Peyer's patch (tissue), 4 donors: Measurements from ENCODE around the gene GALNT13. TPM values are rescaled to one million over a fixed set of nuclear protein-coding genes. Genes with fewer than 3 reads are reported as not detected.

ENCODE experiments used
- DNase-seq, 3 donors: peaks; one replicate each; pipeline ENCODE4 v3.0.0-alpha.2; 2017 to 2019
- H3K27ac ChIP-seq, 4 donors: fragments of 200-600 bp; sonication (generic); one replicate each; pipeline ENCODE4 v1.5.1; 2016 to 2019
- H3K27me3 ChIP-seq, 2 donors: fragments of 200-600 bp; sonication (generic); one replicate each; pipeline ENCODE4 v1.5.1; 2019
- H3K36me3 ChIP-seq, 3 donors: fragments of 200-600 bp; sonication (generic); one replicate each; pipeline ENCODE4 v1.5.1; 2016 to 2019
- H3K4me1 ChIP-seq, 4 donors: fragments of 200-600 bp; sonication (generic); one replicate each; pipeline ENCODE4 v1.5.1; 2016 to 2019
- H3K4me3 ChIP-seq, 4 donors: fragments of 200-600 bp; sonication (generic); 1 replicate in 3 of 4; 2 replicates in 1 of 4; pipeline ENCODE4 v1.5.1; 2016 to 2019; ENCODE audit warnings: mild to moderate bottlenecking in 1 of 4
- H3K9me3 ChIP-seq, 4 donors: fragments of 200-600 bp; sonication (generic); one replicate each; pipeline ENCODE4 v1.5.1; 2016 to 2019; ENCODE audit warnings: mild to moderate bottlenecking in 1 of 4
- CTCF ChIP-seq, 6 experiments: fragments of 450-650 bp in 4 of 6; fragments of 200-600 bp in 2 of 6; sonication (generic) in 1 of 6; IDR thresholded peaks; one replicate each; pipeline ENCODE4 v1.5.1; 2017 to 2019; ENCODE audit warnings: antibody characterized with exemption in 6 of 6, mild to moderate bottlenecking in 3 of 6, moderate library complexity in 1 of 6
- POLR2A ChIP-seq, 2 donors: fragments of 450-650 bp; IDR thresholded peaks; one replicate each; pipeline ENCODE4 v1.5.1; 2017; ENCODE audit warnings: antibody characterized with exemption in 2 of 2, mild to moderate bottlenecking in 2 of 2, moderate library complexity in 2 of 2
- total RNA-seq, 4 donors: library from RNA; depleted of rRNA; stranded (reverse); fragments of >200 nt; gene quantifications; one replicate each; pipeline ENCODE4 v1.1.0, GENCODE V29; 2016

GALNT13 gene
- total RNA-seq = 1 to 10 TPM; 1.6 to 2.7 (median 2.0) TPM

- DNase-seq = peak in 2 of 3 donors; percentile 54 to 69
- Histone ChIP-seq H3K27me3 (no peaks in the 10 kb centered on the region), H3K36me3 (no peaks in the 10 kb centered on the region), H3K9me3 (no peaks in the 10 kb centered on the region), H3K4me1 (peaks cover 0 to 15% (median 0%) of the 10 kb centered on the region in 4 donors), H3K27ac (no peak within 1 kb of the TSS), H3K4me3 (peak within 1 kb of the TSS in 2 of 4 donors; percentile 45 to 54)
- no peak for TF ChIP-seq CTCF (IDR thresholded peaks at IDR 0.05)
- no peak for TF ChIP-seq POLR2A (IDR thresholded peaks at IDR 0.05)
Measured at GRCh38 chr2:153871231-153872221, at the start of gene GALNT13. TSS of gene GALNT13 (plus strand) at chr2:153871922.

GRCh38 chr2:153823880-153824279 is 47.8 kb upstream of the GALNT13 start:
- TF ChIP-seq POLR2A (IDR thresholded peaks at IDR 0.05) = no peak
- no peak for TF ChIP-seq CTCF (IDR thresholded peaks at IDR 0.05)
- no peak for DNase-seq
- Histone ChIP-seq H3K4me3 (no peak overlapping the region), H3K36me3 (no peaks in the 10 kb centered on the region), H3K27ac (no peak overlapping the region), H3K4me1 (no peaks in the 10 kb centered on the region), H3K9me3 (no peaks in the 10 kb centered on the region), H3K27me3 (no peaks in the 10 kb centered on the region)

GRCh38 chr2:153828335-153828734 is 43.4 kb upstream of the GALNT13 start:
- DNase-seq = no peak
- Histone ChIP-seq H3K9me3 (peaks cover 0 to 4% (median 0%) of the 10 kb centered on the region in 4 donors), H3K36me3 (no peaks in the 10 kb centered on the region), H3K4me1 (no peaks in the 10 kb centered on the region), H3K4me3 (no peak overlapping the region), H3K27ac (no peak overlapping the region), H3K27me3 (no peaks in the 10 kb centered on the region)
- TF ChIP-seq CTCF (IDR thresholded peaks at IDR 0.05) = no peak

- no peak for TF ChIP-seq POLR2A (IDR thresholded peaks at IDR 0.05)
- TF ChIP-seq CTCF (IDR thresholded peaks at IDR 0.05) = no peak
- DNase-seq = no peak
- H3K9me3 ChIP-seq = no peaks in the 10 kb centered on the region
- no peak overlapping the region for H3K4me3 ChIP-seq
- H3K27ac ChIP-seq = no peak overlapping the region
- no peaks in the 10 kb centered on the region for H3K27me3 ChIP-seq
- H3K4me1 ChIP-seq = no peaks in the 10 kb centered on the region
- no peaks in the 10 kb centered on the region for H3K36me3 ChIP-seq
Measured at GRCh38 chr2:153834662-153835061, 37.1 kb upstream of the GALNT13 start.

GRCh38 chr2:153858250-153858649 is 13.5 kb upstream of the GALNT13 start:
- Histone ChIP-seq H3K4me3 (no peak overlapping the region), H3K27me3 (no peaks in the 10 kb centered on the region), H3K27ac (no peak overlapping the region), H3K36me3 (no peaks in the 10 kb centered on the region), H3K9me3 (no peaks in the 10 kb centered on the region), H3K4me1 (no peaks in the 10 kb centered on the region)
- no peak for TF ChIP-seq POLR2A (IDR thresholded peaks at IDR 0.05)
- TF ChIP-seq CTCF (IDR thresholded peaks at IDR 0.05) = no peak
- no peak for DNase-seq
